ENCODE measurements around the gene ERVFRD-1. TPM values are rescaled to one million over a fixed set of nuclear protein-coding genes. Genes with fewer than 3 reads are reported as not detected.

The ERVFRD-1 gene
- total RNA-seq, 4 donors from 2014 or later: 0.11 to 0.83 (median 0.27) TPM

- DNase-seq (ENCODE audit: extremely low spot score): no peak
- TF ChIP-seq EP300 (IDR thresholded peaks at IDR 0.05) (no peak), CTCF (IDR thresholded peaks at IDR 0.05) (no peak), POLR2AphosphoS5 (IDR thresholded peaks at IDR 0.05) (no peak), POLR2A (IDR thresholded peaks at IDR 0.05; ENCODE audit: low read depth) (no peak)
- WGBS: 85% methylated on average over 2 of the region's 2 CpGs
- Histone ChIP-seq H3K4me3 (no peak overlapping the region), H3K27me3 (no peaks in the 10 kb centered on the region), H3K36me3 (no peaks in the 10 kb centered on the region), H3K4me1 (no peaks in the 10 kb centered on the region), H3K9me3 (no peaks in the 10 kb centered on the region), H3K27ac (replicated peaks in 1 of 4) (no peak overlapping the region)
- intact Hi-C loops (cut with DNase I): no loop called here
Observed at GRCh38 chr6:11076540-11076939, 35.0 kb downstream of the ERVFRD-1 start.

- 91% methylated on average over 4 of the region's 4 CpGs for WGBS
- H3K36me3 ChIP-seq: no peaks in the 10 kb centered on the region
- no peaks in the 10 kb centered on the region for H3K9me3 ChIP-seq
- H3K4me1 ChIP-seq: no peaks in the 10 kb centered on the region
- DNase-seq (ENCODE audit: extremely low spot score): no peak
- H3K4me3 ChIP-seq: no peak overlapping the region
- intact Hi-C loops (cut with DNase I): no loop called here
- no peak overlapping the region for H3K27ac ChIP-seq (replicated peaks in 1 of 4)
- TF ChIP-seq POLR2A (IDR thresholded peaks at IDR 0.05; ENCODE audit: low read depth) (no peak), POLR2AphosphoS5 (IDR thresholded peaks at IDR 0.05) (no peak), EP300 (IDR thresholded peaks at IDR 0.05) (no peak), CTCF (IDR thresholded peaks at IDR 0.05) (no peak)
- no peaks in the 10 kb centered on the region for H3K27me3 ChIP-seq
Observed at GRCh38 chr6:11072101-11072500, 39.4 kb downstream of the ERVFRD-1 start.

- no peak overlapping the region for H3K4me3 ChIP-seq
- H3K9me3 ChIP-seq: no peaks in the 10 kb centered on the region
- DNase-seq (ENCODE audit: extremely low spot score): no peak
- no peaks in the 10 kb centered on the region for H3K36me3 ChIP-seq
- WGBS: 74% methylated on average over 2 of the region's 2 CpGs
- no peaks in the 10 kb centered on the region for H3K27me3 ChIP-seq
- no peak overlapping the region for H3K27ac ChIP-seq (replicated peaks in 1 of 4)
- intact Hi-C loops (cut with DNase I): loop anchor here (5.0 kb wide), 1 partner anchor 117 kb away; no protein-coding TSS in a partner anchor
- H3K4me1 ChIP-seq: no peaks in the 10 kb centered on the region
- TF ChIP-seq POLR2AphosphoS5 (IDR thresholded peaks at IDR 0.05): no peak
- TF ChIP-seq POLR2A (IDR thresholded peaks at IDR 0.05; ENCODE audit: low read depth): no peak
- no peak for TF ChIP-seq CTCF (IDR thresholded peaks at IDR 0.05)
- no peak for TF ChIP-seq EP300 (IDR thresholded peaks at IDR 0.05)
Observed at GRCh38 chr6:11069760-11070159, 41.8 kb downstream of the ERVFRD-1 start.

GRCh38 chr6:11067348-11067747 lies 44.2 kb downstream of the ERVFRD-1 start:
- H3K4me1 ChIP-seq: no peaks in the 10 kb centered on the region
- H3K4me3 ChIP-seq: no peak overlapping the region
- no peaks in the 10 kb centered on the region for H3K27me3 ChIP-seq
- intact Hi-C loops (cut with DNase I): loop anchor here (5.0 kb wide), 1 partner anchor 115 kb away; no protein-coding TSS in a partner anchor
- no peaks in the 10 kb centered on the region for H3K9me3 ChIP-seq
- no peak for DNase-seq (ENCODE audit: extremely low spot score)
- TF ChIP-seq POLR2AphosphoS5 (IDR thresholded peaks at IDR 0.05): no peak
- no peak for TF ChIP-seq CTCF (IDR thresholded peaks at IDR 0.05)
- TF ChIP-seq POLR2A (IDR thresholded peaks at IDR 0.05; ENCODE audit: low read depth): no peak
- no peak for TF ChIP-seq EP300 (IDR thresholded peaks at IDR 0.05)
- WGBS: 57% methylated on average over 2 of the region's 2 CpGs
- H3K27ac ChIP-seq (replicated peaks in 1 of 4): no peak overlapping the region
- H3K36me3 ChIP-seq: no peaks in the 10 kb centered on the region

Measured in esophagus muscularis mucosa (tissue), 4 donors.